SK-N-MC (cell line): Measurements from ENCODE around the gene TSPAN5.

Experiments
- FOXP2 ChIP-seq: optimal IDR thresholded peaks from 2 replicates; pipeline ENCODE3; 2011; ENCODE audit warnings: mild to moderate bottlenecking, moderate library complexity; ENCODE audit not compliant: insufficient read depth; ENCODE audit errors: extremely low read length, control extremely low read depth
- POLR2AphosphoS5 ChIP-seq: IDR thresholded peaks from 2 replicates; pipeline ENCODE4 v1.6.1; 2012; ENCODE audit warnings: mild to moderate bottlenecking, low read depth, low read length, borderline replicate concordance

- TF ChIP-seq POLR2AphosphoS5 (no peak), FOXP2 (no peak)
These were observed 27.8 kb upstream of the TSPAN5 start for GRCh38 chr4:98686043-98686707.
